Fibroblast of skin of abdomen (primary cell): ENCODE measurements around the gene ROR1. TPM values are rescaled to one million over a fixed set of nuclear protein-coding genes. Genes with fewer than 3 reads are reported as not detected.

ENCODE experiments used
- DNase-seq: peaks from one replicate; pipeline ENCODE4 v3.0.0-alpha.2; 2013
- polyA plus RNA-seq, 2 experiments: library from polyadenylated mRNA; unstranded; fragments of 120-200 nt; gene quantifications; one replicate each; pipeline ENCODE4 v1.2.1, GENCODE V29; 2013; ENCODE audit not compliant: insufficient read length in 2 of 2

The ROR1 gene
- 2.6 TPM for polyA plus RNA-seq (2013, experiment 1 of 2; ENCODE audit: insufficient read length)
- 2.3 TPM for polyA plus RNA-seq (2013, experiment 2 of 2; ENCODE audit: insufficient read length)

DNA sequence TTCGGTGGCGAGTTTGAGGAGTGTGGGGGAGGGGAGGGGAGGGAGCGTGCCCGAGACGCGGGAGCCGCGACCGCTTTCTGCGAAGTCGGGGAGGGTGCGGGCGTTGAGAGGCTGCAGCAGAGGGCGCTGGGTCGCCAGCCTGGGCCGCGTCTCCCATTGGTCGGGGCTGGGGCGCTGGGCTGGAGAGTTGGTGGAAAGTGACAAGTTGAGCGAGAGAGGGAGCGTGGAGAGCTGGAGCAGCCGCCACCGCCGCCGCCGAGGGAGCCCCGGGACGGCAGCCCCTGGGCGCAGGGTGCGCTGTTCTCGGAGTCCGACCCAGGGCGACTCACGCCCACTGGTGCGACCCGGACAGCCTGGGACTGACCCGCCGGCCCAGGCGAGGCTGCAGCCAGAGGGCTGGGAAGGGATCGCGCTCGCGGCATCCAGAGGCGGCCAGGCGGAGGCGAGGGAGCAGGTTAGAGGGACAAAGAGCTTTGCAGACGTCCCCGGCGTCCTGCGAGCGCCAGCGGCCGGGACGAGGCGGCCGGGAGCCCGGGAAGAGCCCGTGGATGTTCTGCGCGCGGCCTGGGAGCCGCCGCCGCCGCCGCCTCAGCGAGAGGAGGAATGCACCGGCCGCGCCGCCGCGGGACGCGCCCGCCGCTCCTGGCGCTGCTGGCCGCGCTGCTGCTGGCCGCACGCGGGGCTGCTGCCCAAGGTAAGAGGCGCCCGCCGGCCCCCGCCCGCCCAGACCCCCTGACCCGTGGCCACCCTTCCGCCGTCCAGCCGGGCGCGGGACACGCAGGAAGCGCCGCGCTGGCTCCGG, at the start of gene ROR1:
TSS of gene ROR1 (plus strand) at position 203 of the 802 bp plus-strand sequence.
- DNase-seq: peak; percentile 76

GRCh38 chr1:63724375-63724899, 49.4 kb upstream of the ROR1 start:
- no peak for DNase-seq

DNA sequence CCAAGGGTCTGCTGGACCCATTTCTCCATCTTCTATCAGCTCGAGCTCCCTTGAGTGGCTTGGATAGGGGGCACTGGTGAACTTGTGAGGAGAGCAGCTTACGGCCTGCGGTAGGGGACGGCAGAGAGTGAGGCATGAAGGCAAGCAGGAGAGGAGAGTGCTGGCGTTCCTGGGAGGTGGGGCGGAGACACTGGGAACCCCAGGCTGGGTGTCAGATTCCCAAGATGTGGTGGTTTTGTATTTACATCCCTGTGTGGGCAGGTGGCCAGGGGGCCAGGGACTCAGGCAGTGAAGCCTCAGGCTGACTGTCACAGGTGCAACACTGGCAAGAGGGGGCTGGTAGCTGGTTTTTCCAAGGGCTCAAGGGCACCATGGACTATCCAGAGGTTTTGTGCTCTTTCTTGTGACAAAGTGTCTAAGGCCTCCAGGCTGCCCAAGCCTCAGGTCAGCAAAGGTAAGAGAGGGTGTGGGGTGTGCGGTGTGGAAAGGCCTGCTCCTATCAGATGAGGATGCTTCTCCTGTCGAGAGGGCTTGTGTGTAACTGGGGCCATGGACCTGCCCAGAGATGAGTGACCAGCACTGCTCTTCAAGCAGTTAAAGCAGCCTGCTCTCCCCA, 45.1 kb upstream of the ROR1 start:
- DNase-seq: no peak

- DNase-seq: no peak
These were observed 44.6 kb upstream of the ROR1 start for GRCh38 chr1:63729227-63729620.

DNA sequence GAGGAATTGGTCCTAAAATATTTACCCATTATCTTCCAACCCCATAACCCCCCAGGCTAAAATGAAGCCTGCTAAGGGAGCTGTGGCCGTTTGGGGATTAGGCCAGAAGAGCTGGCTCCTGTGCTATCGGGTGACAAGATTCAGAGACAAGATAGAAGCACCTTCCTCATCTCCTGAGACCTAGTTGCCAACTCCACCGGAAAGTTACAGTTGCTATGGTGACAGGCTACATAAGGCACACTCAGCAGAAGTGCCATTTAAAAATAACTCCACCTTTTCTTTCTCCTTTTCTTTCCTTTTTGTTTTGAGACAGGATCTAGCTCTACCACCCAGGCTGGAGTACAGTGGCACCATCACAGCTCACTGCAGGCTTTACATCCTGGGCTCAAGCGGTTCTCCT, 43.6 kb upstream of the ROR1 start:
- DNase-seq: no peak

- peak; percentile 90 for DNase-seq
These were observed 42.4 kb upstream of the ROR1 start for GRCh38 chr1:63731117-63732043.

DNA sequence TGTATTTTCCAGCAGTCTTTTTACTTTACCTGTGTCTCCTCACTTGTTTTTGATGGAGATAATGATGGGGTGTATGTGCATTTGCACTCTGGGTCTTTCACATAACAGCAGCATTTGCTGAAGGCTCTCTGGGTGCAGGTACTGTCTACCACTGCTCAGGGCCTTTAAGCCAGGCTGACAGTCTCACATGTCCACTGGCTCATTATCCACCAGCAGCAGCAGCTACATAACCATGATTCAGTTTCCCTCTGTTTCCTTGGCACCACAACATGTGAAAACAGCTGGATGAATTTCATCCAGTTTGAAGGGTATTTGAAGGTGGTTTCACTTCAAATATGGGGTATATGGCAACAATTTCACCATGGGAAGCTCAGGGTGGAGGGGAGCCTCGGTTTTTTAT, 41.2 kb upstream of the ROR1 start:
- no peak for DNase-seq

GRCh38 chr1:63738772-63739171, 35.0 kb upstream of the ROR1 start:
- DNase-seq: no peak

DNA sequence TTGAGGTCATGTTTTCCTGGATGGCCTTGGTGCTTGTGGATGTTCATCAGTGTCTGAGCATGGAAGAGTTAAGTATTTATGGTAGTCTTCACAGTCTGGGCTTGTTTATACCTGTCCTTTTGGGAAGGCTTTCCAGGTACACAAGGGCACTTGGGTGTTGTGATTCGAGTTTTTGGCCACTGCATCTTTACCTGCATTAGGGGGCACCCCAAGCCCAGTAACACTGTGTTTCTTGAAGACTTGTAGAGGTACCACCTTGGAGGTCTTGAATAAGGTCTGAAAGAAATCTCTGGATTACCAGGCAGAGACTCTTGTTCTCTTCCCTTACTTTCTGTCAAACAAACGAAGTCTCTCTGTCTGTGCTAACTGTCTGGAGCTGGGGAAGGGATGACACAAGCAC, 34.4 kb upstream of the ROR1 start:
- no peak for DNase-seq

DNA sequence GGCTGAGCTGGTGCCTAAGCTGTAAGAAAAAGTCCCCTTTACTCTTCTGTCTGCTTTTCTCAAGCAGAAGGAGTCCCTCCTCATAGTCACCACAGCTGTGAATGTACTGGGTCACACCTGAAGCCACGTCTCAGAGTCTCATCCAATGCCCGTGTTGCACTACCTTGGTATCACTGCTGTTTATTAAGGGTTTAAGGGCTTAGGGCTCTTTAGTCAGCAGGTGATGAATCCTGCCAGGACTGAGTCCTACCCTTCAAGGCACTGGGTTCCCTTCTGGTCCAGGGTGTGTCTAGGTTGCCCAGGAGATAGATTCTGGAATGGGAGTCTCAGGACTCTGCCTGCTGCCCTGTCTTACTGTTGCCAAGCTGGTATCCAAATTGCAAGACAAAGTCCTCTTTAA, 33.4 kb upstream of the ROR1 start:
- no peak for DNase-seq

- DNase-seq: no peak
These were observed 31.3 kb upstream of the ROR1 start for GRCh38 chr1:63742526-63742925.

DNA sequence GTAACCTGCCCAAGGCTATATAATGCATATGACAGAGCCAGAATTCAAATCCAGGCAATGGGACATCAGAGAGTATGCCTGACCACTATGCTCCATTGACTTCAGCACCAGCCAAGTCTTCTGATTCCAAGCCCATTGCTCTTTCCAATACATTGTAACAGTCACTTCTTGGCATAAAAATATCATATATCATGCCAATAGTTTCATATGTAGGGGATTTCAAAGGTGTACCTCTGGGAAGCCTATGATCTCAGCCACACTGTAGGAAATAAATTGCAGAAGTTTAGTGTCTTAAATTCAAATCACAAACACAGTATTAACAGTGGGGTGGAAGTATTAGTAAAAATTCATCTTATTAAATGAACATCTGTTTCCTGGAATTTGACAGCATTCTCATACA, 30.0 kb upstream of the ROR1 start:
- no peak for DNase-seq

DNA sequence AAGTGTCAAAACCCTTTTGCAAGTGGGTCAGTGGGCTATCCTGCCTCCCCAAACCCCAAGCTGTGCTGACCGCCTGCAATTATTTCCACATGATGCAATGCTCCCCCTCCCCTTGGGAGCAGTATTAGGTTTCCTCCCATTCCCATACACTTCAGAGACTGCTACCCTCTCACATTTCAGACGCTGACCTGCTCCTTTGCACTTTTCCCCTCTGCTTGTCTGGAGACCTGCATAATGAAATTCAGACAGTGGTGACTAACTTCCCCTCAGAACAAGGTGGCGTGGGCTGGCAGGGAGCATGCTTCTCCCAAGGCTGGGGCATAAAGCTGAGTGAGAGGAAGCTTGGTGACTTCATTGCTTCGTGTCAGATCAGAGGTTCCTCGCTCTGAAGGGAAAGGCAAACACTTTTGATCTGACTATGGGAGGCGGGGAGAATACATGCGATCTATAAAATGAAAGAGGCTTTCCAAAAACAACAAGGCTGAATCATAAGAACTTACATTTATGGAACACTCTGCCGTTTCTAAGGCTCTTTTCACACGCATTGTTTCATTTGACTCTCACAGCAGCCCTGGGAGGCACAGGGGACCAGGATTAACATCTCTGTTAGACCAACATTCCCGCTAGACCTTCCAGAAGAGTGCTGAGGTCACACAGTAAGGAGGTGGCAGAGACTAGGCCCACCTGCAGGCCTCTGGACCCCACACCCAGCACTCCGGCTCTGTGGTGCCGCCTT, 27.5 kb upstream of the ROR1 start:
- DNase-seq: peak; percentile 83

DNA sequence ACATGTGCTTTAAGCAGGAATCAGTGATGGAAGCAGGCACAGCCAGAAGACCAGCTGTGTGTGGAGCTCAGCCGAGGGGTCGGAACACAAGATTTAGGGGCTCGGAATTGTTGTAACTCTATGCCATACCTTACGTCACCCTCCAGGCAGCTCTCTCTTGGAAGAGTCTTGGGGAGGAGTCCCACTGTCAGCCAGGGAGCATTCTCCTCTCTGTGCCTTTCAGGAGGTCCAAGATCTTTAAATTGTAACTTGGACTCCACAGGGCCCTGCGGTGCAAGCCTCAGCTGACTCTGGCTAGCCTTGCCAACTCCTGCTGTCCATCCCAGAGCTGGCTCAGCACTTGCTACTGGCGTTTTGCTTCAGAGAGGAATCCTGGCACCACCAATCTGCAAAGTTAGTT, 26.4 kb upstream of the ROR1 start:
- peak; percentile 31 for DNase-seq

DNA sequence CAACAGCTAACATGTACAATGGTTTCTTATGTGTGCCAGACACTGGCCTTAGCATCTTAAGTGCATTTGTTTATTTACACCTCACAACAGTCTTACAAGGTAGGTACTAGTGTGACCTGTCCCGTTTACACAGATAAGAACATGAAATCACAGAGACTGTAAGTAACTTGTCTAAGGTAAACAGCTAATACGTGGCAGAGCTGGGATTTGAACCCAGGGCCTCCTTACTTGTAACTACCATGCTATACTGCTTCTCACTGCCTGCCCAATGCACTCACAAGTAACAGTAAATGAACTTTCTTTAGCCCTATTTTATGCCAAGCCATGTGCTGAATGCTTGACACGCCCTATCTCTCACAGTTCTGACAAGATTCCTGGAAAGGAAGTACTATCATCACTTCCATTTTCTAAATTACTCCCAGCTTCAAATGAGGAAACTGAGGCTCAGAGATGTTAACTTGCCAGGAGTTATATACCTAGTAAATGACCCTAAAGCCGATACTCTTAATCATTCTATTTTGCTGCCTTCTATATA, 25.7 kb upstream of the ROR1 start:
- no peak for DNase-seq

DNA sequence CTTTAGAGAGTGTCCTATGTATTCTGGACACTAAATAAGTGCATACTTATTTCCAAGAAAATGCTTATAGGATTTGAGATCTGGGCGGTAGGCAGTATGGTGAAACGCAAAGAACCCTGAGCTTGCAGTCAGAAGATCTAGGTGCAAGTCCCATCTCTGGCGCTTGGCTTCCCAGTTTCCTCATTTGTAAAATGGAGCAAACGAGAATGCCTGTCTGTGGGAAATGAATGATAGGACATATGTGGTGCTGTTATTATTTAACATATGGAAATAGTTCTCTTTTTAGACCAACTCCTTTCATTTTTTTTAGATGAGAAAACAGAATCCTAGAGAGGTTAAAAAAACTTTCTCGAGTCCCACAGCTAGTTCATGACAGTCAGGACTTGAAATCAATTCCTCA, 25.2 kb upstream of the ROR1 start:
- no peak for DNase-seq

DNA sequence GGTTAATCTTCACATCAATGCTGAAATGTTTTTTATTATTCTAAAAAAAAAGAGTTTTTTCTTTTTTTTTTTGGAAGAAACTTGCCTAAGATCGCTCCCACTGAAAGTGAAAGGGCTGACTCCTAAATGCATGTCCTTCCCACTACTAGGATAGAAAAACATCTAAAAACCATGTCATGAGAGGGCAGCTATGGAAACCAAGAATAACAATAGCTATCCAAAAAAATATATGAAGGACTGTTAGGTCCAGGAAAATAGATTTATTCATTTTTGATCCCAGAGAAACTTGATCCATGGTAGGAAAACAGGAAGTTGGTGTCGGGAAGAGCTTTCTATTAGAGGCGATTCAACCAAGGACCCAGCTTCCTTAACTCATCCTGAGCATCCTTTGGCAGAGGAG, 23.1 kb upstream of the ROR1 start:
- no peak for DNase-seq

- no peak for DNase-seq
These were observed 21.6 kb upstream of the ROR1 start for GRCh38 chr1:63752176-63752575.

- no peak for DNase-seq
These were observed 20.2 kb upstream of the ROR1 start for GRCh38 chr1:63753591-63753990.

GRCh38 chr1:63756839-63757238, 17.0 kb upstream of the ROR1 start:
- DNase-seq: no peak

GRCh38 chr1:63757334-63757733, 16.5 kb upstream of the ROR1 start:
- DNase-seq: no peak

- no peak for DNase-seq
These were observed 15.0 kb upstream of the ROR1 start for GRCh38 chr1:63758791-63759190.
